C1 segment of cervical spinal cord (tissue), 14 donors: ENCODE data around the gene SGMS1.

ENCODE experiments used
- DNase-seq, 14 donors: peaks; one replicate each; lab custom pipeline; 2025; lab: John Stamatoyannopoulos, UW

SGMS1 gene

GRCh38 chr10:50402466-50402865 lies 221.3 kb downstream of the SGMS1 start:
- no peak for DNase-seq

- no peak for DNase-seq
These were observed 223.1 kb downstream of the SGMS1 start for GRCh38 chr10:50400694-50401093.

GRCh38 chr10:50398823-50399222 lies 224.9 kb downstream of the SGMS1 start:
- DNase-seq = no peak

- no peak for DNase-seq
These were observed 225.4 kb downstream of the SGMS1 start for GRCh38 chr10:50398381-50398780.

GRCh38 chr10:50397312-50398140 lies 226.2 kb downstream of the SGMS1 start:
- DNase-seq = no peak

- no peak for DNase-seq
These were observed 227.1 kb downstream of the SGMS1 start for GRCh38 chr10:50396491-50397311.

- no peak for DNase-seq
These were observed 227.9 kb downstream of the SGMS1 start for GRCh38 chr10:50395851-50396250.

GRCh38 chr10:50395271-50395670 lies 228.5 kb downstream of the SGMS1 start:
- DNase-seq = no peak

GRCh38 chr10:50394832-50395231 lies 228.9 kb downstream of the SGMS1 start:
- no peak for DNase-seq

- no peak for DNase-seq
These were observed 229.8 kb downstream of the SGMS1 start for GRCh38 chr10:50393784-50394467.

- no peak for DNase-seq
These were observed 230.6 kb downstream of the SGMS1 start for GRCh38 chr10:50392966-50393718.

GRCh38 chr10:50392426-50392825 lies 231.3 kb downstream of the SGMS1 start:
- no peak for DNase-seq

GRCh38 chr10:50390302-50390701 lies 233.5 kb downstream of the SGMS1 start:
- DNase-seq = no peak

- DNase-seq = no peak
These were observed 235.6 kb downstream of the SGMS1 start for GRCh38 chr10:50388181-50388580.

GRCh38 chr10:50387732-50388073 lies 236.1 kb downstream of the SGMS1 start:
- DNase-seq = no peak

- DNase-seq = no peak
These were observed 236.6 kb downstream of the SGMS1 start for GRCh38 chr10:50387007-50387731.

GRCh38 chr10:50385624-50386023 lies 238.1 kb downstream of the SGMS1 start:
- DNase-seq = peak in 6 of 14 donors; percentile 9 to 76 (median 20)

- no peak for DNase-seq
These were observed 238.9 kb downstream of the SGMS1 start for GRCh38 chr10:50384898-50385297.

GRCh38 chr10:50384238-50384637 lies 239.5 kb downstream of the SGMS1 start:
- DNase-seq = no peak

GRCh38 chr10:50382576-50383023 lies 241.2 kb downstream of the SGMS1 start:
- DNase-seq = peak in 1 of 14 donors; percentile 1

- peak in 1 of 14 donors; percentile 4 for DNase-seq
These were observed 242.1 kb downstream of the SGMS1 start for GRCh38 chr10:50381642-50382041.
